ENCODE results near the gene MLST8. TPM values are rescaled to one million over a fixed set of nuclear protein-coding genes. Genes with fewer than 3 reads are reported as not detected.

Gene MLST8
- polyA plus RNA-seq, 1 donor (not counting 4 experiments of a cell fraction or from before 2014, with no cell fraction given), result 35.7 TPM

DNA sequence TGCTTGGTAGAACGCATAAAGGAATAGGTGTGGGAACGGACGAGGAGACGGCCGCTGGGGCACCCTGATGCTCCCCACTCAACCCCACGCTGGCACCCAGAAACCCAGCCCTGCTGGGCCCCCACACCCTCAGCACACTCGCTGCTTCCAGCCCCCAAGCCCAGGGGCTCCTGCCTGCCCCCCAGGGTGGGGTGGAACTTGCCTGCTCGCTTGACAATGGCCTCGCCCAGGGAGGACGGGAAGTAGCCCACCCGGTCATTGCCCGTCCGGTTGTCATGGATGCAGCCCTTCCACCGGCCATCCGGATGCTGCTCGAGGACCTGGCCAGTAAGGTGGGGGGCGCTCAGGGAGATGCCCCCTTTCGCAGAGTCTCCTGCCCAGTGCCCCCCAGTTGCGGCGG, 18.7 kb upstream of the MLST8 start:
- no peaks in the 10 kb centered on the region for H3K79me2 ChIP-seq (ENCODE audit: control insufficient read depth, insufficient read depth, low read length)
- H3K27ac ChIP-seq (ENCODE audit: control insufficient read depth, insufficient read depth, low read length), result no peak overlapping the region
- no peaks in the 10 kb centered on the region for H3K9me1 ChIP-seq (ENCODE audit: control insufficient read depth, extremely low read depth, insufficient read depth, low read length)
- no peak overlapping the region for H3K4me3 ChIP-seq (ENCODE audit: control insufficient read depth in 2 of 3, extremely low read depth in 1 of 3, insufficient read depth in 2 of 3, low read depth in 1 of 3, low read length in 3 of 3)
- TF ChIP-seq, protein P1, sequence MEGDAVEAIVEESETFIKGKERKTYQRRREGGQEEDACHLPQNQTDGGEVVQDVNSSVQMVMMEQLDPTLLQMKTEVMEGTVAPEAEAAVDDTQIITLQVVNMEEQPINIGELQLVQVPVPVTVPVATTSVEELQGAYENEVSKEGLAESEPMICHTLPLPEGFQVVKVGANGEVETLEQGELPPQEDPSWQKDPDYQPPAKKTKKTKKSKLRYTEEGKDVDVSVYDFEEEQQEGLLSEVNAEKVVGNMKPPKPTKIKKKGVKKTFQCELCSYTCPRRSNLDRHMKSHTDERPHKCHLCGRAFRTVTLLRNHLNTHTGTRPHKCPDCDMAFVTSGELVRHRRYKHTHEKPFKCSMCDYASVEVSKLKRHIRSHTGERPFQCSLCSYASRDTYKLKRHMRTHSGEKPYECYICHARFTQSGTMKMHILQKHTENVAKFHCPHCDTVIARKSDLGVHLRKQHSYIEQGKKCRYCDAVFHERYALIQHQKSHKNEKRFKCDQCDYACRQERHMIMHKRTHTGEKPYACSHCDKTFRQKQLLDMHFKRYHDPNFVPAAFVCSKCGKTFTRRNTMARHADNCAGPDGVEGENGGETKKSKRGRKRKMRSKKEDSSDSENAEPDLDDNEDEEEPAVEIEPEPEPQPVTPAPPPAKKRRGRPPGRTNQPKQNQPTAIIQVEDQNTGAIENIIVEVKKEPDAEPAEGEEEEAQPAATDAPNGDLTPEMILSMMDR (optimal IDR thresholded peaks at IDR 0.05 in 1 of 3, IDR thresholded peaks at IDR 0.05 in 1 of 3, conservative IDR thresholded peaks at IDR 0.05 in 1 of 3; ENCODE audit: extremely low read depth in 1 of 3, insufficient read depth in 2 of 3, low read length in 3 of 3), result no peak
- TF ChIP-seq EZH2 (IDR thresholded peaks at IDR 0.05; ENCODE audit: low read length), result no peak
- H3K9me3 ChIP-seq (ENCODE audit: control insufficient read depth, low read depth, low read length), result no peaks in the 10 kb centered on the region
- H2AFZ ChIP-seq (ENCODE audit: control insufficient read depth, low read length), result no peak overlapping the region
- DNase-seq (ENCODE audit: low read depth, low spot score) (no peak), FAIRE-seq (no peak)
- H4K20me1 ChIP-seq (ENCODE audit: control insufficient read depth, extremely low read depth, insufficient read depth, low read length), result no peaks in the 10 kb centered on the region
- dilution Hi-C loops (cut with MboI; ENCODE audit: extremely low pct_ligation_motif_present, low sequenced_read_pairs), result no loop called here
- H3K27me3 ChIP-seq (ENCODE audit: control insufficient read depth, extremely low read depth, insufficient read depth, low read length), result peaks cover 5% of the 10 kb centered on the region
- H3K4me2 ChIP-seq (ENCODE audit: control insufficient read depth, extremely low read depth, insufficient read depth, low read depth, low read length), result no peak overlapping the region
- H3K36me3 ChIP-seq (ENCODE audit: control insufficient read depth in 2 of 2, extremely low read depth in 1 of 2, insufficient read depth in 2 of 2, low read length in 2 of 2), result peaks cover 0 to 1% of the 10 kb centered on the region in 2 experiments
- H3K4me1 ChIP-seq (ENCODE audit: control insufficient read depth, extremely low read depth, insufficient read depth, low read length), result peaks cover 2% of the 10 kb centered on the region
- no peak overlapping the region for H3K9ac ChIP-seq (ENCODE audit: control insufficient read depth, extremely low read depth, insufficient read depth, low read length)

DNA sequence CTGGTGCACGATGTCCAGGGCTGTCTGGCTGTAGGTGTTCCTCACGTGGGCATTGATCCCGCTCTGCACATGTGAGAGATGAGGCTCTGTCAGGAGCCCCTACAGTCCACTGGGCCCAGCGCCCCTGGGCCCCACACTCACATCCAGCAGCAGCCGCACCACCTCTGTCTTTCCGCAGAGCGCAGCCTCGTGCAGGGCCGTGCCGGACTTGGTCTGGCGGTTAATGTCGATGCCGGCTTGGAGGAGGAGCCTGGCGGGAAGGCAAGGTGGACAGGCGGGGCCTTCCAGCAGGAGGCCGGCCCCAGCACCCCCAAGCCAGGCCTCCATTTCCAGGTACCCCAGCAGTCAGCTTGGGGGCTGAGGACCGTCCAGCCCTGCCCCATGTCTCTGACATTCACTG, 18.0 kb upstream of the MLST8 start:
- FAIRE-seq, result no peak
- dilution Hi-C loops (cut with MboI; ENCODE audit: extremely low pct_ligation_motif_present, low sequenced_read_pairs), result no loop called here
- H3K27ac ChIP-seq (ENCODE audit: control insufficient read depth, insufficient read depth, low read length), result no peak overlapping the region

DNA sequence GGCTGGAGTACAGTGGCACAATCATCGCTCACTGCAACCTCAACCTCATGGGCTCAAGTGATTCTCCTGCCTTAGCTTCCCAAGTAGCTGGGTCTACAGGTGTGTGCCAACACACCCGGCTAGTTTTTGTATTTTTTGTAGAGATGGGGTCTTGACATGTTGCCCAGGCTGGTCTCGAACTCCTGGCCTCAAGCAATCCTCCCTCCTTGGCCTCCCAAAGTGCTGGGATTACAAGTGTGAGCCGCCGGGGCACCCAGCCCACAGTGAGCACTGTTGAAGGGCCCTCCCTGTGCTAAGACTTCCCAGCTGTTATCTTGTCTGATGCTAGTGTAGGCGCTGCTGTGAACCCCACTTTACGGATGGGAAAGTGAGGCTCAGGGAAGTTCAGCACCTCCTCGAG, 16.9 kb upstream of the MLST8 start:
- H2AFZ ChIP-seq (ENCODE audit: control insufficient read depth, low read length), result no peak overlapping the region
- no peaks in the 10 kb centered on the region for H3K36me3 ChIP-seq (ENCODE audit: control insufficient read depth in 2 of 2, extremely low read depth in 1 of 2, insufficient read depth in 2 of 2, low read length in 2 of 2)
- no peak for FAIRE-seq
- no peaks in the 10 kb centered on the region for H4K20me1 ChIP-seq (ENCODE audit: control insufficient read depth, extremely low read depth, insufficient read depth, low read length)
- TF ChIP-seq EZH2 (IDR thresholded peaks at IDR 0.05; ENCODE audit: low read length), result no peak
- TF ChIP-seq, protein P1 (optimal IDR thresholded peaks at IDR 0.05 in 1 of 3, IDR thresholded peaks at IDR 0.05 in 1 of 3, conservative IDR thresholded peaks at IDR 0.05 in 1 of 3; ENCODE audit: extremely low read depth in 1 of 3, insufficient read depth in 2 of 3, low read length in 3 of 3), result no peak
- DNase-seq (ENCODE audit: low read depth, low spot score), result no peak
- peaks cover 6% of the 10 kb centered on the region for H3K27me3 ChIP-seq (ENCODE audit: control insufficient read depth, extremely low read depth, insufficient read depth, low read length)
- H3K4me1 ChIP-seq (ENCODE audit: control insufficient read depth, extremely low read depth, insufficient read depth, low read length), result peaks cover 3% of the 10 kb centered on the region
- H3K79me2 ChIP-seq (ENCODE audit: control insufficient read depth, insufficient read depth, low read length), result no peaks in the 10 kb centered on the region
- no peaks in the 10 kb centered on the region for H3K9me1 ChIP-seq (ENCODE audit: control insufficient read depth, extremely low read depth, insufficient read depth, low read length)
- dilution Hi-C loops (cut with MboI; ENCODE audit: extremely low pct_ligation_motif_present, low sequenced_read_pairs), result no loop called here
- no peak overlapping the region for H3K27ac ChIP-seq (ENCODE audit: control insufficient read depth, insufficient read depth, low read length)
- H3K9me3 ChIP-seq (ENCODE audit: control insufficient read depth, low read depth, low read length), result no peaks in the 10 kb centered on the region
- no peak overlapping the region for H3K9ac ChIP-seq (ENCODE audit: control insufficient read depth, extremely low read depth, insufficient read depth, low read length)
- no peak overlapping the region for H3K4me2 ChIP-seq (ENCODE audit: control insufficient read depth, extremely low read depth, insufficient read depth, low read depth, low read length)
- H3K4me3 ChIP-seq (ENCODE audit: control insufficient read depth in 2 of 3, extremely low read depth in 1 of 3, insufficient read depth in 2 of 3, low read depth in 1 of 3, low read length in 3 of 3), result no peak overlapping the region

More for the DNA sequence above, 18.0 kb upstream of the MLST8 start:
- Histone ChIP-seq H2AFZ (ENCODE audit: control insufficient read depth, low read length) (no peak overlapping the region), H3K79me2 (ENCODE audit: control insufficient read depth, insufficient read depth, low read length) (no peaks in the 10 kb centered on the region), H3K9ac (ENCODE audit: control insufficient read depth, extremely low read depth, insufficient read depth, low read length) (no peak overlapping the region), H3K9me1 (ENCODE audit: control insufficient read depth, extremely low read depth, insufficient read depth, low read length) (no peaks in the 10 kb centered on the region), H3K4me3 (ENCODE audit: control insufficient read depth in 2 of 3, extremely low read depth in 1 of 3, insufficient read depth in 2 of 3, low read depth in 1 of 3, low read length in 3 of 3) (no peak overlapping the region), H3K9me3 (ENCODE audit: control insufficient read depth, low read depth, low read length) (no peaks in the 10 kb centered on the region), H3K27me3 (ENCODE audit: control insufficient read depth, extremely low read depth, insufficient read depth, low read length) (peaks cover 5% of the 10 kb centered on the region), H3K36me3 (ENCODE audit: control insufficient read depth in 2 of 2, extremely low read depth in 1 of 2, insufficient read depth in 2 of 2, low read length in 2 of 2) (no peaks in the 10 kb centered on the region), H4K20me1 (ENCODE audit: control insufficient read depth, extremely low read depth, insufficient read depth, low read length) (no peaks in the 10 kb centered on the region), H3K4me1 (ENCODE audit: control insufficient read depth, extremely low read depth, insufficient read depth, low read length) (peaks cover 3% of the 10 kb centered on the region), H3K4me2 (ENCODE audit: control insufficient read depth, extremely low read depth, insufficient read depth, low read depth, low read length) (no peak overlapping the region)
- TF ChIP-seq EZH2 (IDR thresholded peaks at IDR 0.05; ENCODE audit: low read length), result no peak
- DNase-seq (ENCODE audit: low read depth, low spot score), result no peak

All from keratinocyte (primary cell).